IMR-90 (cell line): ENCODE results near the gene EHMT1. TPM values are rescaled to one million over a fixed set of nuclear protein-coding genes. Genes with fewer than 3 reads are reported as not detected.

ENCODE experiments used
- ATAC-seq: fragments of 200-7000 bp; cut with Tn5 transposase; 2 replicates; pipeline ENCODE4 v1.9.1; 2020; ENCODE audit warnings: low read depth, mild to moderate bottlenecking, moderate library complexity
- BruUV-seq: library from RNA; stranded (reverse); fragments of 400-500 nt; replicated peaks from 2 replicates; lab custom pipeline; 2021; lab: Mats Ljungman, UMichigan
- CTCF ChIA-PET: fragments of 300-600 bp; formaldehyde crosslinking; extraction: SDS; loops from one replicate; lab custom pipeline; 2021; ENCODE audit warnings: antibody characterized with exemption; lab: Yijun Ruan, JAX
- POLR2A ChIA-PET: fragments of 300-600 bp; sonication (Branson Sonifier 250); formaldehyde crosslinking; loops from one replicate; lab custom pipeline; 2022; ENCODE audit warnings: antibody characterized with exemption; ENCODE audit not compliant: unreplicated experiment; lab: Charles Lee
- DNase-seq: peaks from one replicate; pipeline ENCODE4 v3.0.0; 2013
- H2AFZ ChIP-seq: replicated peaks from 2 replicates; pipeline ENCODE3; 2013; ENCODE audit warnings: low read length, mild to moderate bottlenecking; ENCODE audit not compliant: poor library complexity
- H2AK5ac ChIP-seq: 2 replicates; pipeline ENCODE4 v1.6.1; 2013; ENCODE audit warnings: low read depth, low read length, inconsistent platforms
- H2AK9ac ChIP-seq: replicated peaks from 2 replicates; pipeline ENCODE3; 2013; ENCODE audit warnings: mild to moderate bottlenecking, low read depth, low read length, moderate library complexity; ENCODE audit not compliant: poor library complexity
- H2BK120ac ChIP-seq: 2 replicates; pipeline ENCODE4 v1.6.1; 2013; ENCODE audit warnings: low read depth, low read length, inconsistent platforms
- H2BK15ac ChIP-seq: 3 replicates; pipeline ENCODE4 v1.6.1; 2013; ENCODE audit warnings: low read depth, low read length, inconsistent platforms
- H2BK20ac ChIP-seq: 2 replicates; pipeline ENCODE4 v1.6.1; 2013; ENCODE audit warnings: low read depth, mild to moderate bottlenecking, inconsistent platforms, low read length, moderate library complexity
- H2BK5ac ChIP-seq: 2 replicates; pipeline ENCODE4 v1.6.1; 2013; ENCODE audit warnings: mild to moderate bottlenecking, low read depth, low read length, inconsistent platforms; ENCODE audit not compliant: poor library complexity, severe bottlenecking
- H3K14ac ChIP-seq: replicated peaks from 2 replicates; pipeline ENCODE4 v1.6.1; 2013; ENCODE audit warnings: low read depth, low read length, inconsistent platforms
- H3K18ac ChIP-seq: 2 replicates; pipeline ENCODE4 v1.6.1; 2013; ENCODE audit warnings: low read depth, low read length, control low read depth
- H3K23ac ChIP-seq: 2 replicates; pipeline ENCODE4 v1.6.1; 2013; ENCODE audit warnings: low read depth, low read length, inconsistent platforms
- H3K27ac ChIP-seq: 2 replicates; pipeline ENCODE4 v1.5.1; 2013; ENCODE audit warnings: mild to moderate bottlenecking, control low read depth, low read length; ENCODE audit not compliant: insufficient read depth
- H3K27me3 ChIP-seq: 2 replicates; pipeline ENCODE4 v1.6.1; 2013; ENCODE audit warnings: low read length; ENCODE audit not compliant: control insufficient read depth, insufficient read depth
- H3K36me3 ChIP-seq: 2 replicates; pipeline ENCODE4 v1.6.1; 2013; ENCODE audit warnings: low read length, mixed read lengths; ENCODE audit not compliant: control insufficient read depth, insufficient read depth
- H3K4ac ChIP-seq: 2 replicates; pipeline ENCODE4 v1.6.1; 2013; ENCODE audit warnings: low read depth, low read length, inconsistent platforms
- H3K4me1 ChIP-seq: 2 replicates; pipeline ENCODE4 v1.6.1; 2013; ENCODE audit warnings: low read length, mixed read lengths; ENCODE audit not compliant: control insufficient read depth, insufficient read depth
- H3K4me2 ChIP-seq: 2 replicates; pipeline ENCODE4 v1.6.1; 2013; ENCODE audit warnings: low read depth, mild to moderate bottlenecking, control low read depth, low read length, moderate library complexity
- H3K4me3 ChIP-seq: 2 replicates; pipeline ENCODE4 v1.5.1; 2013; ENCODE audit warnings: low read depth, mild to moderate bottlenecking, control low read depth, low read length, moderate library complexity; ENCODE audit not compliant: insufficient read depth
- H3K56ac ChIP-seq: 2 replicates; pipeline ENCODE4 v1.6.1; 2013; ENCODE audit warnings: low read length, inconsistent platforms; ENCODE audit not compliant: insufficient read depth; ENCODE audit errors: extremely low read depth
- H3K79me1 ChIP-seq, 2 experiments: 2 replicates each; pipeline ENCODE4 v1.6.1; 2013; ENCODE audit warnings: low read length in 2 of 2, inconsistent platforms in 1 of 2, low read depth in 1 of 2
- H3K9ac ChIP-seq: 2 replicates; pipeline ENCODE4 v1.6.1; 2013; ENCODE audit warnings: low read depth, low read length, control low read depth
- H3K9me1 ChIP-seq: 2 replicates; pipeline ENCODE4 v1.6.1; 2013; ENCODE audit warnings: low read length, inconsistent platforms; ENCODE audit not compliant: insufficient read depth
- H3K9me3 ChIP-seq: 2 replicates; pipeline ENCODE4 v1.6.1; 2013; ENCODE audit warnings: low read length; ENCODE audit not compliant: control insufficient read depth, insufficient read depth
- H4K20me1 ChIP-seq: 2 replicates; pipeline ENCODE4 v1.6.1; 2013; ENCODE audit warnings: low read length, inconsistent platforms; ENCODE audit not compliant: insufficient read depth
- H4K5ac ChIP-seq: 2 replicates; pipeline ENCODE4 v1.6.1; 2013; ENCODE audit warnings: mild to moderate bottlenecking, low read depth, low read length, control low read depth
- H4K8ac ChIP-seq, 2 experiments: 2 replicates each; pipeline ENCODE4 v1.6.1; 2013; ENCODE audit warnings: low read depth in 2 of 2, low read length in 2 of 2, control low read depth in 1 of 2, inconsistent platforms in 1 of 2
- H4K91ac ChIP-seq: 2 replicates; pipeline ENCODE4 v1.6.1; 2013; ENCODE audit warnings: low read depth, low read length, inconsistent platforms; ENCODE audit not compliant: insufficient read depth
- BHLHE40 ChIP-seq: fragments of 150-350 bp; IDR thresholded peaks from 2 replicates; pipeline ENCODE4 v1.6.1; 2016; ENCODE audit warnings: mild to moderate bottlenecking, low read depth, low read length
- CEBPB ChIP-seq: IDR thresholded peaks from 2 replicates; pipeline ENCODE4 v1.6.1; 2012; ENCODE audit warnings: low read depth, low read length, improper control_type of control experiment
- CHD1 ChIP-seq: IDR thresholded peaks from 2 replicates; pipeline ENCODE4 v1.6.1; 2012; ENCODE audit warnings: low read depth, low read length, improper control_type of control experiment
- FOS ChIP-seq: fragments of 150-350 bp; IDR thresholded peaks from 2 replicates; pipeline ENCODE4 v1.6.1; 2016; ENCODE audit warnings: low read depth, low read length
- MAFK ChIP-seq: IDR thresholded peaks from 2 replicates; pipeline ENCODE4 v1.6.1; 2012; ENCODE audit warnings: low read depth, low read length, improper control_type of control experiment
- MAZ ChIP-seq: IDR thresholded peaks from 2 replicates; pipeline ENCODE4 v1.6.1; 2012; ENCODE audit warnings: low read depth, mild to moderate bottlenecking, low read length, improper control_type of control experiment, moderate library complexity, borderline replicate concordance
- MXI1 ChIP-seq: IDR thresholded peaks from 2 replicates; pipeline ENCODE4 v1.6.1; 2012; ENCODE audit warnings: low read depth, mild to moderate bottlenecking, low read length, moderate library complexity, borderline replicate concordance
- NFE2L2 ChIP-seq: fragments of 150-350 bp; IDR thresholded peaks from 2 replicates; pipeline ENCODE4 v1.6.1; 2016; ENCODE audit warnings: low read depth, mild to moderate bottlenecking, low read length
- POLR2A ChIP-seq: IDR thresholded peaks from 2 replicates; pipeline ENCODE4 v1.6.1; 2012; ENCODE audit warnings: mild to moderate bottlenecking, low read depth, low read length
- RAD21 ChIP-seq: IDR thresholded peaks from 2 replicates; pipeline ENCODE4 v1.6.1; 2012; ENCODE audit warnings: low read length, improper control_type of control experiment
- RCOR1 ChIP-seq: IDR thresholded peaks from 2 replicates; pipeline ENCODE4 v1.6.1; 2012; ENCODE audit warnings: mild to moderate bottlenecking, low read length, improper control_type of control experiment; ENCODE audit not compliant: insufficient replicate concordance
- WGBS, 2 experiments: methylation state at CpG; one replicate each; pipeline versions ENCODE4 v1.1.5 to v1.1.7; 2013; ENCODE audit warnings: missing lambda C conversion rate in 2 of 2; ENCODE audit not compliant: insufficient read length in 1 of 2; ENCODE audit errors: extremely low coverage in 2 of 2; 5-methylcytosine and 5-hydroxymethylcytosine counted together
- dilution Hi-C: fragments of 300-500 bp; cut with HindIII; formaldehyde crosslinking; loops from one replicate; pipeline ENCODE4 v1.14.3; 2018; ENCODE audit warnings: low sequenced_read_pairs; ENCODE audit not compliant: unreplicated experiment
- in situ Hi-C: fragments of 300-500 bp; cut with MboI; formaldehyde crosslinking; loops from 3 replicates; pipeline ENCODE4 v1.14.3; 2019; ENCODE audit warnings: low sequenced_read_pairs, inconsistent platforms, mixed read lengths
- intact Hi-C: fragments of 100-400 bp; cut with micrococcal nuclease; formaldehyde crosslinking; loops from 2 replicates; pipeline ENCODE4 v1.10.0; 2022
- polyA plus RNA-seq, 3 experiments: library from polyadenylated mRNA; depleted of rRNA; stranded (reverse); fragments of >200 nt; gene quantifications; 2 replicates each; pipeline ENCODE4 v1.2.3, GENCODE V29; 2012; ENCODE audit warnings: low replicate concordance in 1 of 3
- total RNA-seq: library from RNA; depleted of rRNA; stranded (reverse); fragments of >200 nt; gene quantifications from 2 replicates; pipeline ENCODE4 v1.2.3, GENCODE V29; 2012
- TF ChIP-seq, protein P1 (sequence below): fragments of 150-350 bp; IDR thresholded peaks from 2 replicates; pipeline ENCODE4 v1.6.1; 2017; ENCODE audit warnings: mild to moderate bottlenecking, antibody characterized with exemption, low read length, low read depth
- TF ChIP-seq, protein P2 (sequence below): fragments of 150-350 bp; IDR thresholded peaks from 2 replicates; pipeline ENCODE4 v1.6.1; 2016; ENCODE audit warnings: low read depth, mild to moderate bottlenecking, low read length, moderate library complexity, borderline replicate concordance

The EHMT1 gene
- total and polyA plus RNA-seq, 2 of the 4 experiments (the other 2 are of a cell fraction) = 32.8 to 35.1 TPM

DNA sequence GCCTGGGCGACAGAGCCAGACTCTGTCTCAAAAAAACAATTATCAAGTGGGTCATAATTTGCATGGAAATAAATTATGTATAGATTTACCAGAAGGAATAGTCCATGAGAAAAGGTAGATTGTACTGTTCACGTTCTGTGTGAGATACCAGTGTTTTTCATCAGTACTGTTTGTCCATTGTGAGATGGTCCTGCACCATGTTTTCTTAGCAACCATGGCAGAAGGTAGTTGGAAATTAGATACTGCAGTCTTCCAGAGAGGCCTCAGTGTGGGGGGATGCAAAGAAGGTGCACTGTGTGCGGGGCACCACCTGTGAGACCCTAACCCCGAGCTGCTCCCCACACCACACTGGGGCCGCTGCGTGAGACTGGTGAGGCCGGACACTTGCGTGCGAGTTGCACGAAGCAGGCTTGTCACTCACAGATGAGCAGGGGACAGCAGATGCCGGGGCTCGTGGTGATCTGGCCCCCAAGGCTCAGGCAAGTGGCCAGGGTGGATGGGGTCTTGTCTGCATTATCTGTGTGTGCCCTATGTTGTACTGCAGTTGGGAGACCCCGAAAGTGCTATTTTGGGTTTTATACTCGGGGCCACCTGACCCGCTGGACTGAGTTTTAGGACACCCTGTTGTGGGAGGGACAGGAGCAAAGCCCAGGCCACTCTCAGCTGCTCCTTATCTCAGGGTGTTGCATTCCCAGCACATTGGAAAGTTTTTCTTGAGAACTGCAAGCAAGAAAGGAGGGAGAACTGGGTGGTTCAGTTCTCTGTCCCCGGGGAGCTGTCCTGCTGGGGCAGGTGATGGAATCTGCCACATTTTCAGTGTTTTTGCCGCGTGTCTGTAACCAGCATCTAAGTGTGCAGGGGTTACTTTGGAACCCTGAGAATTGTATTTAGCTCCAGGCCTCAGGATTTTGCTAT, 61.9 kb downstream of the EHMT1 start:
- Histone ChIP-seq H2BK15ac (no peak overlapping the region), H3K14ac (no peak overlapping the region), H2AK5ac (no peak overlapping the region), H2BK5ac (no peak overlapping the region), H3K23ac (no peak overlapping the region), H4K8ac (no peak overlapping the region), H3K27me3 (no peaks in the 10 kb centered on the region), H3K4ac (no peak overlapping the region), H3K4me1 (peaks cover 15% of the 10 kb centered on the region), H4K5ac (no peak overlapping the region), H3K18ac (no peak overlapping the region), H3K27ac (no peak overlapping the region), H2AK9ac (no peak overlapping the region), H3K9me1 (peaks cover 18% of the 10 kb centered on the region; the same call in 1 of the 2 replicates), H2BK120ac (no peak overlapping the region), H3K79me1 (peaks cover 37 to 76% of the 10 kb centered on the region in 2 experiments), H3K4me2 (no peak overlapping the region), H3K4me3 (no peak overlapping the region), H3K9ac (no peak overlapping the region), H3K9me3 (no peaks in the 10 kb centered on the region), H2AFZ (no peak overlapping the region), H2BK20ac (no peak overlapping the region), H3K36me3 (peaks cover 2% of the 10 kb centered on the region; the same call in 1 of the 2 replicates), H4K91ac (no peak overlapping the region), H4K20me1 (peaks cover 68% of the 10 kb centered on the region), H3K56ac (no peak overlapping the region)
- no TSS peak for BruUV-seq
- ChIA-PET CTCF (interaction anchor here (1.1 kb wide), 1 partner anchor 8 kb away, joined by 3 read pairs; no protein-coding TSS in a partner anchor), POLR2A (no interaction called here)
- DNase-seq (no peak), ATAC-seq (no peak)
- dilution Hi-C loops (no loop called here), in situ Hi-C loops (no loop called here), intact Hi-C loops (no loop called here)
- 40% methylated on average over 1 of the region's 18 CpGs; no CpG with 5 or more reads in 1 of the 2 experiments for WGBS, 2 experiments
- TF ChIP-seq, protein P1, sequence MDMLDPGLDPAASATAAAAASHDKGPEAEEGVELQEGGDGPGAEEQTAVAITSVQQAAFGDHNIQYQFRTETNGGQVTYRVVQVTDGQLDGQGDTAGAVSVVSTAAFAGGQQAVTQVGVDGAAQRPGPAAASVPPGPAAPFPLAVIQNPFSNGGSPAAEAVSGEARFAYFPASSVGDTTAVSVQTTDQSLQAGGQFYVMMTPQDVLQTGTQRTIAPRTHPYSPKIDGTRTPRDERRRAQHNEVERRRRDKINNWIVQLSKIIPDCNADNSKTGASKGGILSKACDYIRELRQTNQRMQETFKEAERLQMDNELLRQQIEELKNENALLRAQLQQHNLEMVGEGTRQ = no peak
- no peak for TF ChIP-seq MAFK
- no peak for TF ChIP-seq RCOR1
- TF ChIP-seq MXI1 = no peak
- no peak for TF ChIP-seq POLR2A
- no peak for TF ChIP-seq FOS
- TF ChIP-seq BHLHE40 = no peak
- TF ChIP-seq NFE2L2 = no peak
- TF ChIP-seq CEBPB = no peak
- TF ChIP-seq, protein P2, sequence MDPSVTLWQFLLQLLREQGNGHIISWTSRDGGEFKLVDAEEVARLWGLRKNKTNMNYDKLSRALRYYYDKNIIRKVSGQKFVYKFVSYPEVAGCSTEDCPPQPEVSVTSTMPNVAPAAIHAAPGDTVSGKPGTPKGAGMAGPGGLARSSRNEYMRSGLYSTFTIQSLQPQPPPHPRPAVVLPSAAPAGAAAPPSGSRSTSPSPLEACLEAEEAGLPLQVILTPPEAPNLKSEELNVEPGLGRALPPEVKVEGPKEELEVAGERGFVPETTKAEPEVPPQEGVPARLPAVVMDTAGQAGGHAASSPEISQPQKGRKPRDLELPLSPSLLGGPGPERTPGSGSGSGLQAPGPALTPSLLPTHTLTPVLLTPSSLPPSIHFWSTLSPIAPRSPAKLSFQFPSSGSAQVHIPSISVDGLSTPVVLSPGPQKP = no peak
- TF ChIP-seq MAZ = no peak
- no peak for TF ChIP-seq RAD21
- TF ChIP-seq CHD1 = no peak
